CD4-positive, alpha-beta T cell treated with Interleukin-12 subunit alpha and Interleukin-12 subunit beta, for 1 hour (primary cell): ENCODE results near the gene IFT122.
"Not testable (repeated sequence)": the region's sequence is repeated elsewhere in the genome, so short reads cannot be mapped to it uniquely, and the experiment has no call there.

ENCODE experiments used
- DNase-seq: peaks from one replicate; pipeline ENCODE4 v3.0.0-alpha.2; 2020

The IFT122 gene, protein sequence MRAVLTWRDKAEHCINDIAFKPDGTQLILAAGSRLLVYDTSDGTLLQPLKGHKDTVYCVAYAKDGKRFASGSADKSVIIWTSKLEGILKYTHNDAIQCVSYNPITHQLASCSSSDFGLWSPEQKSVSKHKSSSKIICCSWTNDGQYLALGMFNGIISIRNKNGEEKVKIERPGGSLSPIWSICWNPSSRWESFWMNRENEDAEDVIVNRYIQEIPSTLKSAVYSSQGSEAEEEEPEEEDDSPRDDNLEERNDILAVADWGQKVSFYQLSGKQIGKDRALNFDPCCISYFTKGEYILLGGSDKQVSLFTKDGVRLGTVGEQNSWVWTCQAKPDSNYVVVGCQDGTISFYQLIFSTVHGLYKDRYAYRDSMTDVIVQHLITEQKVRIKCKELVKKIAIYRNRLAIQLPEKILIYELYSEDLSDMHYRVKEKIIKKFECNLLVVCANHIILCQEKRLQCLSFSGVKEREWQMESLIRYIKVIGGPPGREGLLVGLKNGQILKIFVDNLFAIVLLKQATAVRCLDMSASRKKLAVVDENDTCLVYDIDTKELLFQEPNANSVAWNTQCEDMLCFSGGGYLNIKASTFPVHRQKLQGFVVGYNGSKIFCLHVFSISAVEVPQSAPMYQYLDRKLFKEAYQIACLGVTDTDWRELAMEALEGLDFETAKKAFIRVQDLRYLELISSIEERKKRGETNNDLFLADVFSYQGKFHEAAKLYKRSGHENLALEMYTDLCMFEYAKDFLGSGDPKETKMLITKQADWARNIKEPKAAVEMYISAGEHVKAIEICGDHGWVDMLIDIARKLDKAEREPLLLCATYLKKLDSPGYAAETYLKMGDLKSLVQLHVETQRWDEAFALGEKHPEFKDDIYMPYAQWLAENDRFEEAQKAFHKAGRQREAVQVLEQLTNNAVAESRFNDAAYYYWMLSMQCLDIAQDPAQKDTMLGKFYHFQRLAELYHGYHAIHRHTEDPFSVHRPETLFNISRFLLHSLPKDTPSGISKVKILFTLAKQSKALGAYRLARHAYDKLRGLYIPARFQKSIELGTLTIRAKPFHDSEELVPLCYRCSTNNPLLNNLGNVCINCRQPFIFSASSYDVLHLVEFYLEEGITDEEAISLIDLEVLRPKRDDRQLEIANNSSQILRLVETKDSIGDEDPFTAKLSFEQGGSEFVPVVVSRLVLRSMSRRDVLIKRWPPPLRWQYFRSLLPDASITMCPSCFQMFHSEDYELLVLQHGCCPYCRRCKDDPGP

DNA sequence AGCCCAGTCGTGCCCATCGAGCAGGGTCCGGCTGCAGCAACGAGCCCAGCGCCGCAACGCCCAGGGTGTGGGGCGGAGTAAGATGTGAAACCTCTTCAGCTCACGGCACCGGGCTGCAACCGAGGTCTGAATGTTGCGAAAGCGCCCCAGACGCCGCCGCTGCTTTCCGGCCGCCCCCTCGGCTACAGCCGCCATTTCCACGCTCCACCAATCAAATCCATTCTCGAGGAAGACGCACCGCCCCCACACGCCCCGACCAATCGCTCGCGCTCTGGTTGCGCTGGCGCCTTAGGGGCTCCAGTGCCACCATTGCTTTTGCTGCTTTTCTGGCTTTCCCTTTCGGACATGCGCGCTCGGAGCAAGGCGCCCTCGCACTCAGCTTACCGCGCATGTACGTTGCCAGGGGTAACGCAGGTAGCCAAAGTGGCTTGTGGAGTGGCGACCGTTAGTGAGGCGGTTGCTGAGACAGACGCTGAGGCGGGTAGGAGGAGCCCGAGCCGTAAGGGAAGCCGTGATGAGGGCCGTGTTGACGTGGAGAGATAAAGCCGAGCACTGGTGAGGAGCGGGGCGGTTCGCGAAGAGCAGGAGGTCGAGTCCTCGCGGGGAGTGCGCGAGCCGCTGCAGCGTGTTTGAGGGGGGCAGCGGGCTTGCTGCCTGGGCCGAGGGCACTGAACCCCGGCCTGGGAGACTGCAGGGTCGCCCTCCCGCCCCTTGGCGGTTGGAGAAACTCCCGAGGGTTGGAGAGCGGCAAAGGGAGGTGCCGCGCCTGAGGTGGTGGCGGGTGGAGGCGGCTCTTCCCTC lies at the start of gene IFT122, which contains the start of gene MBD4:
Gene IFT122, plus strand, starts transcription at position 408 of the 801 bp plus-strand sequence. Its CDS starts 107 bp downstream, at position 515.
Gene MBD4, minus strand, starts transcription at position 132 of the 801 bp plus-strand sequence. Its CDS starts 115 bp downstream, at position 17.
- peak; percentile 99 for DNase-seq

GRCh38 chr3:129391583-129391982 lies 48.4 kb upstream of the IFT122 start:
- not testable (repeated sequence) for DNase-seq

DNA sequence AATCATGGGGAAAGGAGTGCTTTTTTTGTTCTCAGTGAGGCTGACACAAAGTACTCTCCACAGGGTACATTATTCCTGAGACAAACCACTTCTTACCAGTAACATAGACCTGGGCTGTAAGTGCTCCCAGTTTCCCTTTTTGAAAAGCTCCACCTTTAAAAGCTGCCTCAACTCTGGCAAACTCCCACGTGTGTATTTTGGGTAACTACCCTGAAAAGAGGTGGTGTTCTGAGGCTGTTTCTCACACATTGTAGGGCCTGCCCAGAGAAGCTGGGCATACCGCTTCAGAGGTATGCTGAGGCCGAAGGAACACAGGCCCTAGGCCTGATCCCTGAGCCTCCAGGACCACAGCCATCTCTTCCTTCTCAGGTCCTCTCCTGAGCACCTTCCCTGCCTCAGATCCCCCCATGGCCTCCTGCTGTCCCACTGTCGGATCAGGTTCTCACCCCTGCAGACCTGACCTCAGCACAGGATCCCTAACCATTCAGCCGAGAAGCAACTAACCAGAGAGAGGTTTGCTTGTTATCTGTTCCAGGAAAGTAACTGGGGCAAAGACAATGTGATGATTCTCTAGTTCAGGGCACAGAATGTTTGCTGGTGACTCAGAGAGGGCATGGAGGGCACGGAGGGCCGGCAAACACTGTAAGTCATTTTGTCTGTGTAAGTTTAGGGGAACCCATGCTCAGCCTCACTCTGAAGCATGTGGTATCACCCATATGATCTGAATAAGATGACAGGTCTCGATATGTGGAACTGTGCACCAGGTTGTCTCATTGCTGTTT lies 47.7 kb upstream of the IFT122 start:
- not testable (repeated sequence) for DNase-seq

DNA sequence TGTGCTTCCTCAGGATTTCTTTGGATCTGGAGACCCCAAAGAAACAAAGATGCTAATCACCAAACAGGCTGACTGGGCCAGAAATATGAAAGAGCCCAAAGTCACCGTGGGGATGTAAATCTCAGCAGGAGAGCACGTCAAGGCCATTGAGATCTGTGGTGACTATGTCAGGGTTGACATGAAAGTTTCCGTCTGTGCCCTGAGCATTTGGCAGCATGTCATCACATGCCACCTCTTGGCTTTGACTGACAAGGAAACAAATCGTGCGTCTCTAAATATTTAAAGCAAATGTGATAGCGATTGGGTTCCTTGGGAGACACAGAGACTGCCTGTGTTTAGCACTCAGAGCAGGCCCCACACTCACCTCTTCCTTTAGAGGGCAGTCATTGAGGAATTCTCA lies 46.8 kb upstream of the IFT122 start:
- DNase-seq = no peak

DNA sequence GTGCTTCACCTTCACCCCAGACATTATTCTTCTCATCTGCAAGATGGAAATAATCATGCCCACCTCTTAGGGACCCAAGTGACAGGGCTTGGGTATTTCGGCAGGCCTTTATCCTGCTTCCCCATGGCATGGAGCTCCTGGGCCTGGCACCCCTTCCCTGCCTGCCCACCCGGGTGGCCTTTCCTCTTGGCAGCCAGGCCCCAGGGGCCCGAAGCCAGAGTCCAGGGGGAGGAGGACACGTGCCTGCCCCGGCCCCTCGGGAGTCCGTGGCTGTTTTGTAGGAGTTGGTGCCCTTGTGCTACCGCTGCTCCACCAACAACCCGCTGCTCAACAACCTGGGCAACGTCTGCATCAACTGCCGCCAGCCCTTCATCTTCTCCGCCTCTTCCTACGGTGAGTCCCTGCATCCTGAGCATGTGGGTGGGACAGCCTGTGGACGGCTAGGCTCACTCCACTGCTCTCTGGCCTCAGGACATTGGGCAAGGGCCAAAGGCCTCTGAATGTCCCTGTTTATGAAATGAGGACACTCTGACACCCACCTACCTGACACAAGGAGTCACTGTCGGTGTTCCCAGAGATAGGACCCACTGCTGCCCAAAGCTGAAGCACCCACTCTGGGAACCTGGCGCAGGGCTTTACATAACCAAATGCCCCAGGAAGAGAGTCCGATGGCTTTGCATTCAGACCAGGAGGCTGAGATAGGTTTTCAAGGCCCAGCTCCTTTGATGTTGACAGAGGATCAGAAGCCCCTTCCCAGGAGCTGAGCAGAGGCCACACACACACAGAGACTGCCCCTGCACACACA lies 46.1 kb upstream of the IFT122 start:
- not testable (repeated sequence) for DNase-seq

- peak; percentile 19 for DNase-seq
Observed at GRCh38 chr3:129398803-129399144, 41.2 kb upstream of the IFT122 start.

DNA sequence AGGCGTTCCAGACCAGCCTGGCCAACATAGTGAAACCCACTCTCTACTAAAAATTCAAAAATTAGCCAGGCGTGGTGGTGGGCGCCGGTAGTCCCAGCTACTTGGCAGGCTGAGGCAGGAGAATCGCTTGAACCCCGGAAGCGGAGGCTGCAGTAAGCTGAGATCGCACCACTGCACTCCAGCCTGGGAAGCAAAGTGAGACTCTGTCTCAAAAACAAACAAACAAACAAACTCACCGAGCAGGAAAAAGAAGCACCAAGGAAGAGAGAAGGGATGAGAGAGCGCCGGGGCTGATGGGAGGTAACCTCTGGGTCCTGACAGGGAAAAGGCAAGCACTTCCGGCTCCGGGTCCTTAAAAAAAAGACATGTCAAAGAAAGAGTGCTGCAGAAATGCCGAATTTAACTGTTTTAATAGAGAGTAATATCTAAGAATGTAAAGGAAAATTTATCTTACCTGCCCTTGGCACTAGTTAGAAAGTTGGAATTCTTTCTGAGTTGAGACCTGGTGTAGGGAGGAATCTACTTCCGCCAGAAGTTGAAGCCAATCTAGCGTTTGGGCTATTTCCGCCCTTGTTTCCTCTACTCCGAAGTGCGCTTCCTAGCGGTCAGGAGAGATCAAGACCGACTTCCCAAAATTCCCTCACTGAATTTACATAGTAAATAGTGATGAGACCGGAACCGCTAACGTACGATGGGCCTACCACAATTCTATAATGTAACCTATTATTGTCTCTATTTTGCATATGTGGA lies 40.7 kb upstream of the IFT122 start:
- peak; percentile 88 for DNase-seq

GRCh38 chr3:129399895-129400357 lies 40.1 kb upstream of the IFT122 start:
- DNase-seq = no peak

- DNase-seq = no peak
Observed at GRCh38 chr3:129402210-129402609, 37.8 kb upstream of the IFT122 start.

DNA sequence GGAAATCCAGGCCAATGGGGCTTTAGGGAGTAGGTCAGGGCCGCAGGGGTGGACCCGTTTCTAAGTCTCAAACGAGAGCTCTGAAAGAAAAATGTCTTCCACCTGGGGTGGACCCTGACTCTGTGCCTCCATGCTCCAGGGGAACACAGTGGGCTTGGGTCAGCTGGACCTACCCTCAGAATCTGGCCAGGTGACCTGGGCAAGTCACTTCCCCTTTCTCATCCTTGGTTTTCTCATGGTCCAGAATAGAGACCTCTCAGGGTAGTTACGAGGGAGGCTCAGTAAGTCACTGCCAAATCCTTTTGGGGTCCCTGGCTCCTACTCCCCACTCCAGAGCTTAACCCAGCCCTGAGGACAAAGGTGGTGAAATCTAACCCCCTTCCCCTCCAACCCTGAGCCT lies 37.4 kb upstream of the IFT122 start:
- DNase-seq = no peak

- DNase-seq = no peak
Observed at GRCh38 chr3:129403450-129403849, 36.6 kb upstream of the IFT122 start.

DNA sequence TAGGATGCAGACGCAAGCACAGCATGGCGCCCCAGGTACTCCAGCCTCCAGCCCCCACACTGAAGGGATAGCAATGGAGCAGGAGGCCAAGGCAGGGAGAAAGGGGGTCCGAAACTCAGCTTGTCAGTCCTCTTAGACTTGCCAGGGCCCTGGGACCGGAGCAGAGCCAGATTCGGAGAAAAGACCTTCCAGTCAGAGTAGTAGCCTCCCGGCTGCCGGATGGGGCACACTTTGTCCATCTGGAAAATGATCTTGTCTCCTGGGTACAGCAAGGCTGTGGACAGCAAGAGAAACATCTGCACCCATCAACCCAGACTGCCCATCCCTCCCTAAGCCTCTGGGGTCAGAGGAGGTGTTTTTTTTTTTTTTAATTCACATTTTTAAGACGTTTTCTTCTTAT lies 35.9 kb upstream of the IFT122 start:
- no peak for DNase-seq

DNA sequence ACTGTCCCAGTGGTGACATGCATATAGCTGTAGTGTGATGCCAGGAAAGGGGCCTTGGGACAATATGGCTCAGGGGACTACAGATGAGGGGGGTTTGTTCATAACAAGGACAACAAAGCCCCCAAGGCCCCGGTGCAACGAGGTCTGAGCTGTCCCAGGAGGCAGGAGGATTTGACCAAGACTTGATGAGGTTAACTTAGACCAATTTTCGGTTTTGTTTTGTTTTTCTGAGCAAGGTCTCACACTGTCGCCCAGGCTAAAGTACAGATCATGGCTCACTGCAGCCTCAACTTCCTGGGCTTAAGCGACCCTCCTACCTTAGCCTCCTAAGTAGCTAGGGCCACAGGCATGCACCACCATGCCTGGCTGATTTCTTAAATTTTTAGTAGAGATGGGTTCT lies 35.4 kb upstream of the IFT122 start:
- no peak for DNase-seq

- DNase-seq = no peak
Observed at GRCh38 chr3:129409541-129409940, 30.5 kb upstream of the IFT122 start.

DNA sequence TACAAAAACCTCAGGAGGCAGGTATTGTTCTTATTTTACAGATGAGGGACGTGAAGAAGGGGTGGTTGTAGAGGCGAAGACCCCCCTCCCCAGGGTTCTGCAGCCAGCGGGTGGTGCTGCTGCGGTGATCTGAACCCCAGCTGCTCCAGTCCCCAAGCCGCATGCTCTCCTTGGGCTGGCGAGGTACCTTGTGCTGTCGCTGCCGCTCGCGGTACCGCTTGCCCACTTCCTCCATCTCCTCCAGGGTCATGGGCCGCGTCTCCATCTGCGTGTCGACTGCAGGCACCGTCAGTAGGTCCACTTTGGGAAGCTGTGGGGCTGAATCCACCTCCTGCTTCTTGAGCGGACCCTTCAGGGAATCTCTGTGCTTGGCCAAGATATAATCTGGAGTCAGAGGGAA lies 29.1 kb upstream of the IFT122 start:
- no peak for DNase-seq

DNA sequence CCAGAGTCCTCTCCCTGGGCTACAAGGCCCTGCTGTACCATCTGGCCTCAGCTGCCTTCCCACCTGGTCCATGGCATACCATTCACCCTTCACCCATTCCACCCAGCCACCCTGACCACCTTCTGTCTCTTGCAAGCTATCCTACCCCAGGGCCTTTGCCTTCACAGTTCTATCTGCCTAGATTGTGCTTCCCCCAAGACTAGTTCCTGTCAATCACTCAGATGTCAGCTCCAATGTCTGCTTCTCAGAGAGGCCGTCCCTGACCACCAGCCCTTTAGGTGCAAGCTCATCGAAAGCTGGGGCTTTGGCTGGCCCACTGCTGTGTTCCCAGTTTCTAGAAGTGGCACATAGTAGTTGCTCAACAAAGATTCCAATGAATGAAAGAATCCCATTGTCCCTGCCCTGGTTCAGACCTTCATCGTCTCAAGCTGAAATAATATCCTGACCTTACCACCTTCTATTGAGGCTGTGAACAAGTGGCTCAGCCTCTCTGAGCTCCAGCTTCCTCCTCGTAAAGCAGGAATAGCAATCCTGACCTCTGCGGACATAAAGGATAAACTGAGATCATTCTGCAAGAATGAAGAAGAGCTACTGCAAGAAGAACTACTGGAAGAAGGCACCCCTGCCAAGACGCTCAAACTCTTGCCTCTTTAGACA lies 27.4 kb upstream of the IFT122 start:
- no peak for DNase-seq

- not testable (repeated sequence) for DNase-seq
Observed at GRCh38 chr3:129413238-129413637, 26.8 kb upstream of the IFT122 start.

DNA sequence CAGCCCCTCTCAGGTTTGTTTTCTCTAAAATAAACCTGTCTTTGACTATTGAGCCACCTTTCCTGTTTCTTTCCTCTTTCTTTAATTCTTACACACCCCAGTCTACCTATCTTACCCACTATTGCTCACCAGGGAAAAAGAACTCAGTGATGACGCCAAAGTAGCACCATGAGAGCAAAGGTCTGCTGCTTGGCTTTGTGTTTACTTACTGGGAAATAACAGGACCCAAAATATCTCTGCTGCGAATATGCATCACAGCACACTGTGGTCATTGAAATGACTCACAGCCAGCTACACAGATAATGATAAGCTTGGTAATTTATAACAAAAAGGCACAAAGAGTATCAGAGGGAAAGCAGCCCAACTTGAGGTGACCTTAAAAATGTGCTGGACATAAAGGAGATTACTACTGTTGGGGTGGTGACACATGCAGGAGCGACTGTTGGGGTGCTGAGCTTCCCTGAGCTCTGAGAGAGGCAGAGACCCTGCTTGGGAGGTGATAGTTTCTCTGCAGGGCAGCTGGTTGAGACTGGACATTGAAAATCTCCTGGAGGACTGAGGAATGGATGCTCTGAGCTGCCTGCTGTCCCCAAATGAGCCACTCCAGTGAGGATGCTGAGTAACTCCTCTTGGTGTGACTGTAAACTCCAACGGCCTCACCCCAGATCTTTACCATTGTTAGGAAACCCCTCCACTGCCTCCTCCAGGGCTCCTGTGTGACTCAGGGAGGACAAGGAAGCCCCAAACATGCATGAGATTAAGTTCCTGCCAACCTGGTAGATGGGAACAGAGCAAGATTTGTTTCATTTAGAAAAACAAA lies 26.1 kb upstream of the IFT122 start:
- no peak for DNase-seq
